ENCODE results near the gene ZNF148. TPM values are rescaled to one million over a fixed set of nuclear protein-coding genes. Genes with fewer than 3 reads are reported as not detected.

Gene ZNF148
- polyA plus RNA-seq, 1 donor: 22.9 TPM

DNA sequence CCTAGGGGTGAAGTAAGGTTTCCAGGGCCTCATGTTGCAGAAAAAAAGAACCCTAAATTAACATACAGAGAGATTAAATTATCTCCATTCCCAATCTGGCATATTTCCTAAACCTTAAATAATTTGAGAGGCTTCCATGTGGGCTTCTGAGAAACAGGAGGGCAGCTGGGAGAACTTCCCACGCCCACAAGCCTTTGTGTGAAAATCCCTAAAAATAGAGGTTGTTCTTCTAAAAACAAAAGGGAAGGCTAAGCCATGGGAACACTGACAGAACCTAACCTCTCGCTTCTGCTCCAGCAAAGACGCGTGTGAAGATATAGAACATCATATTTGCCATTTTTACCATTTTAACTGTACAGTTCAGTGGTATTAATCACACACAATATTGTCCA lies 161.8 kb downstream of the ZNF148 start:
- peaks cover 15% of the 10 kb centered on the region for H3K27me3 ChIP-seq (ENCODE audit: control insufficient read depth, insufficient read depth, low read length)
- H3K4me3 ChIP-seq (ENCODE audit: low read length): peak overlapping the region; percentile 71

DNA sequence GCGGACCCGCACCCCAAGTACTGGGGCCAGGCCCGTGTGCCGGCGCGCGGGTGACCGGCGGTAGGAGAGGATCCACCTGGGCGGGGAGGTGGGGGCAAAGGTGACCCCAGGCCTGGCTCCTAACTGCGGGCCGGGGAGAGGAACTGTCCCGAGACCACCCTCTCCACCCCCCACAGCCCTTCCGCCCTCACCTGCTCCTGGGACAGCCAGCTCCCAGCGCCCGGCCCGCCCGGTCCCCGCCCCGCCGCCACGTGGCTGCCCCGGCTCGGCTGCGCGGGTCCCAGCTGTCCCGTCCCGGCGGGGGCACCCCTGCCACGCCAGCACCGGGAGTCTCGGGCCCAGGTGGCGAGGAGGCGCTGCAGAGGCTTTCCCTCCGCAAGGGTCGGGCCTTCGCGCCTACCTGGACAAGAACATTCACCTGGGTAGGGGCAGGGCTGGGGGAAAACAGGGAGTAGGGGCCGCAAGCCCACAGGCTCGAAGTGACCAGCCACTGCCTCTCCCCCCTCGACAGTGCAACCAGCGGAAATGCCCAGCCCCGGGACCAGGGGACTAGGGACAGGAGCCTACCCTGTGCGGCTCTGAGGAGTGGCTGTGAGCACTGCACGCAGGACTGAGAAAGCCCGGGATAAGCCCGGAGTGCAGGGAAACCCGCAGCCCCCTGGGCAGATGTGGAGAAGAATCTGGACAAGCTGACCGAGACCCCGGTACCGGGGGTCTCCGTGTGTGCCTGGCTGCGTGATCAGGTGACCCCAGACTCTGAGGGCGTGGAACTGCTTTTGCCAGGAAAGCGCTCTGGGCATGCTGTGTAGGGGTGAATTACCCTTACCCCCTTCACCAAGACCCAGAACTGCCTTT lies 162.4 kb downstream of the ZNF148 start, which contains the start of gene SLC12A8:
Gene SLC12A8 (minus strand): TSS at position 240 of the 855 bp plus-strand sequence. CDS start 1,399 bp downstream, outside the sequence.
- WGBS (ENCODE audit: insufficient coverage, low lambda C conversion rate): no CpG with 5 or more reads among the region's 55 CpGs
- no peaks in the 10 kb centered on the region for H3K9me3 ChIP-seq (ENCODE audit: control insufficient read depth, low read depth, low read length)
- H3K4me3 ChIP-seq (ENCODE audit: low read length): peak within 1 kb of the TSS; percentile 71
- peaks cover 4% of the 10 kb centered on the region for H3K4me1 ChIP-seq (ENCODE audit: control insufficient read depth, insufficient read depth, low read length)
- DNase-seq: peak in 1 of 2 donors; percentile 60
- no peak within 1 kb of the TSS for H3K27ac ChIP-seq (ENCODE audit: low read length)
- peaks cover 15% of the 10 kb centered on the region for H3K27me3 ChIP-seq (ENCODE audit: control insufficient read depth, insufficient read depth, low read length)
- no peaks in the 10 kb centered on the region for H3K36me3 ChIP-seq (ENCODE audit: control insufficient read depth, insufficient read depth, low read length)

More for the DNA sequence above, 161.8 kb downstream of the ZNF148 start:
- no CpG with 5 or more reads among the region's 4 CpGs for WGBS (ENCODE audit: insufficient coverage, low lambda C conversion rate)
- H3K4me1 ChIP-seq (ENCODE audit: control insufficient read depth, insufficient read depth, low read length): peaks cover 7% of the 10 kb centered on the region
- no peak for DNase-seq
- H3K9me3 ChIP-seq (ENCODE audit: control insufficient read depth, low read depth, low read length): no peaks in the 10 kb centered on the region
- no peak overlapping the region for H3K27ac ChIP-seq (ENCODE audit: low read length)
- H3K36me3 ChIP-seq (ENCODE audit: control insufficient read depth, insufficient read depth, low read length): no peaks in the 10 kb centered on the region

DNA sequence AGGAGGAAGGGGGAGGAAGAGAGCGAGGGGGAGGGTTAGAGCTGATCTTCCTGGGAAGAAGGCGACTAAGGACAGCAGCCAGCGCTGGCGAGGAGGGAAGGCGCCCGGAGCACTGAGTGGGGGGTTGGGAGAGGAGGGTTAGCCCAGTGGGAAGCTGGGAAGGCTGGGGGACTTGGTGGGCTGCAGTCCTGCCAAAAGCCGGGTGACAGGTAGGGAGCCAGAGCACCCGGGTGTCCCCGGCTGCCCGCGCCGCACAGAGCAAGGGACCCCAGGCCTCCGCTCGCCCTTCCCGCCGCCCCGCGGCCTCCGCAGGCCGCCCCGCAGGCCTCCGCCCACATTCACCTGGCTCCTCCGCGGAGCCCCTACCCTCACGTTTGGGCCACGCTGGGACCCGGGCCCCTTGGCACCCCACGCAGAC lies 163.0 kb downstream of the ZNF148 start:
- H3K36me3 ChIP-seq (ENCODE audit: control insufficient read depth, insufficient read depth, low read length): no peaks in the 10 kb centered on the region
- H3K4me1 ChIP-seq (ENCODE audit: control insufficient read depth, insufficient read depth, low read length): no peaks in the 10 kb centered on the region
- H3K27me3 ChIP-seq (ENCODE audit: control insufficient read depth, insufficient read depth, low read length): peaks cover 15% of the 10 kb centered on the region
- H3K4me3 ChIP-seq (ENCODE audit: low read length): peak overlapping the region; percentile 71
- DNase-seq: peak in 1 of 2 donors; percentile 53
- WGBS (ENCODE audit: insufficient coverage, low lambda C conversion rate): no CpG with 5 or more reads among the region's 28 CpGs
- H3K9me3 ChIP-seq (ENCODE audit: control insufficient read depth, low read depth, low read length): no peaks in the 10 kb centered on the region
- no peak overlapping the region for H3K27ac ChIP-seq (ENCODE audit: low read length)

DNA sequence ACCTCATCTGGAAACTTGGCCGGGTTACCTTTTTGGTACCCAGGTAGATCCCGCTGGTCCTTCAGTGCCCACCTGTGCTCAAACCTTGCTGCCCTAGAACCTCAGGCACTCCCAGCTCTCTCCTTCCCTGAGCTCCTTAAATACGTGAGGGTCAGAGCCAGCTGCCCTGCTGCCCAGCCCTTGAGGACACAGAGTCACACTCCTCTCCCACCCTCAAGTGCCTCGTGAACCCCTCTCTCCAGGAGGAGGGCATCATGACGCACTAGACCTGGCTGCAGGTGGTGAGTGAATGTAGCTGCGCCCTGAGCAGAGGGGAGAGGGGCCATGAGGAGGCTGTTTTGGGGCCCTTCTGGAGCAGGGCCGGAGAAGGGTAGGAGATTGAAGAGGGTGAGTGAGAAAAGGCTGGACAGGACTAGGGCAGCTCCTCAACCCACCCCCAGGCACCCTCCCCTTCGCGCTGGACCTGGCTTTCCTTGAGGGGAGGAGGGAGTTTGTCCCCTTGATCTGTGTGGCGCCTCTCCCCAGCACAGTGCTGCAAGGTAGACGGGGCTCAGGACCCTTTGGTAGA lies 163.5 kb downstream of the ZNF148 start:
- WGBS (ENCODE audit: insufficient coverage, low lambda C conversion rate): no CpG with 5 or more reads among the region's 11 CpGs
- Histone ChIP-seq H3K36me3 (ENCODE audit: control insufficient read depth, insufficient read depth, low read length) (no peaks in the 10 kb centered on the region), H3K4me1 (ENCODE audit: control insufficient read depth, insufficient read depth, low read length) (no peaks in the 10 kb centered on the region), H3K27ac (ENCODE audit: low read length) (no peak overlapping the region), H3K4me3 (ENCODE audit: low read length) (peak overlapping the region; percentile 71), H3K27me3 (ENCODE audit: control insufficient read depth, insufficient read depth, low read length) (peaks cover 15% of the 10 kb centered on the region), H3K9me3 (ENCODE audit: control insufficient read depth, low read depth, low read length) (no peaks in the 10 kb centered on the region)
- DNase-seq: peak in 1 of 2 donors; percentile 29

DNA sequence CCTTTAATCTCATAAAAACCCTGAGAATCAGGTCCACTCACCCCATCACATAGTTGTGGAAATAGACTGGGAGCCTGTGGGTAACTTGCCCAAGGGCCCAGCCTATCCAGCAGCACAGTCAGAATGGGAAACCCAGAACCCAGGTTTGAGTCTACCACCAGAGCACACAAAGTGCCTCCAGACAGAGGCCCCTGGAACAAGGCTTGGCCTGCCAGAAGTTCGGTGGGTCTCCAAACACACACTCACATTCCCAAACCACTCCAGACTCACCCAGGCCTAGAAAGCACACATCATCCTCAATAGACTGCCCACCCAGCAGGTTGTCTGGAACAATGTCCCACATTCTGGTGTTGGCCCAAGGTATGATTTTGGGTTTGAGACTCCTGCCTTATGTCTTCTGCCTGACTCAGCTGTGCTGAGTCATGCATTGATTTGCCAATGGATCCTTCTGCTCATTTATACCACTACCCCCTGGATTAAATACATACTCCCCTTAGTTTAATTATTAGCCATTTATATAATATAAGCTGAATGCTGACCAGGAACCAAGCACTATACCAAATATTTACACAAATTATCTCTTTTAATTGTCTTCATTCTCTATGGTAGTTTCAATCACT lies 167.1 kb downstream of the ZNF148 start:
- no peaks in the 10 kb centered on the region for H3K4me1 ChIP-seq (ENCODE audit: control insufficient read depth, insufficient read depth, low read length)
- H3K4me3 ChIP-seq (ENCODE audit: low read length): no peak overlapping the region
- H3K27me3 ChIP-seq (ENCODE audit: control insufficient read depth, insufficient read depth, low read length): peaks cover 12% of the 10 kb centered on the region
- H3K27ac ChIP-seq (ENCODE audit: low read length): no peak overlapping the region
- H3K36me3 ChIP-seq (ENCODE audit: control insufficient read depth, insufficient read depth, low read length): no peaks in the 10 kb centered on the region
- DNase-seq: peak in 1 of 2 donors; percentile 31
- H3K9me3 ChIP-seq (ENCODE audit: control insufficient read depth, low read depth, low read length): no peaks in the 10 kb centered on the region
- no CpG with 5 or more reads among the region's 1 CpG for WGBS (ENCODE audit: insufficient coverage, low lambda C conversion rate)

DNA sequence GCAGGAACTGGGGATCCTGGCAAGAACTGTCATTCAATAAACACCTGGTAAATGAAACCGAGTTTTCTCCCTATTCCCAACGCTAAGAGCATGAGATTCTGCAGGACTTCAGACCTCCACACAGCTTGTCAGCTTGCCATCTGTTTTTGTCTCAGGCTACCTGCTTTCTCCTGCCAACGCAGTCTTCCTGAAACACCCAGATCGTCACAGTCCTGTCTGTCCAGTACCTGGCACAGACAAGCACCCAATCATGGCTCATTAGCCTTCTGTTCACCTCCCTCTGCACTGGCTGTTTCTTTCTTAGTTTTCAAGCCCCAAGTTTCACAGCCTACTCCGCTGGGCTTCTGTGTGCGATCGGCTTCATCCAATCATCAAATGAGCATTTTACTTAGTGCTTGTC lies 167.6 kb downstream of the ZNF148 start:
- Histone ChIP-seq H3K27me3 (ENCODE audit: control insufficient read depth, insufficient read depth, low read length) (peaks cover 8% of the 10 kb centered on the region), H3K4me3 (ENCODE audit: low read length) (no peak overlapping the region), H3K9me3 (ENCODE audit: control insufficient read depth, low read depth, low read length) (no peaks in the 10 kb centered on the region), H3K4me1 (ENCODE audit: control insufficient read depth, insufficient read depth, low read length) (no peaks in the 10 kb centered on the region), H3K27ac (ENCODE audit: low read length) (no peak overlapping the region), H3K36me3 (ENCODE audit: control insufficient read depth, insufficient read depth, low read length) (no peaks in the 10 kb centered on the region)
- WGBS (ENCODE audit: insufficient coverage, low lambda C conversion rate): no CpG with 5 or more reads among the region's 7 CpGs
- DNase-seq: peak; percentile 57 to 82

DNA sequence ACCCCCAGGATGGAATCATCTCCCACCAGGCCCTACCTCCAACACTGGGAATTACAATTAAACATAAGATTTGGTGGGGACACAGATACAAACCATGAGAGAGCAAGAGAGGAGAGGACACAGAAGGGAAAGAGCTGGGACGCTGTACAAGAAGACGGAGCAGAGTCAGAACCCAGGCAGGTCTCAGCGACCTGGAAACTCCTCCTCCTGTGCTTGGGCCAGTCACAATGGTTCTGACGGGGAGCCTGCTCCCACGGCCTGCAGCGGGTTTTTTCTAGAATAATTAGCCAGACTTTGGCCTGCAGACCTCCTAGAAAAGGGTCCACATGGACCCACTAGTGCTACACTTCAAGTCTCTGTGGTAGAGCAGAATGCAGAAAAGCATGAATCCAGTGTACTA lies 168.2 kb downstream of the ZNF148 start:
- no peaks in the 10 kb centered on the region for H3K4me1 ChIP-seq (ENCODE audit: control insufficient read depth, insufficient read depth, low read length)
- no peaks in the 10 kb centered on the region for H3K36me3 ChIP-seq (ENCODE audit: control insufficient read depth, insufficient read depth, low read length)
- no peak overlapping the region for H3K4me3 ChIP-seq (ENCODE audit: low read length)
- no peaks in the 10 kb centered on the region for H3K9me3 ChIP-seq (ENCODE audit: control insufficient read depth, low read depth, low read length)
- peak in 1 of 2 donors; percentile 13 for DNase-seq
- H3K27me3 ChIP-seq (ENCODE audit: control insufficient read depth, insufficient read depth, low read length): peaks cover 4% of the 10 kb centered on the region
- no CpG with 5 or more reads among the region's 6 CpGs for WGBS (ENCODE audit: insufficient coverage, low lambda C conversion rate)
- no peak overlapping the region for H3K27ac ChIP-seq (ENCODE audit: low read length)

DNA sequence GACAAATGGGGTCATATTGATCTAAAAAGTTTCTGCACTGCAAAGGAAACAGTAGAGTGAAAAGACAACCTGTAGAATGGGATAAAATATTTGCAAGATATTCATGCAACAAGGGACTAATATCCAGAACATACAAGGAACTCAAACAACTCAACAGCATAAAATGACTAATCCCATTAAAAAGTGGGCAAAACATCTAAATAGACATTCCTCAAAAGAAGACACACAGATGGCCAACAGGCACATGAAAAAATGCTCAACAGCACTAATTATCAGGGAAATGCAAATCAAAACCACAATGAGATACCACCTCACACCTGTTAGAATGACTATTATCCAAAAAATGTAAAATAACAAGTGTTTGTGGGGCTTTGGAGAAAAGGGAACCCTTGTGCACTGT lies 171.4 kb downstream of the ZNF148 start:
- Histone ChIP-seq H3K9me3 (ENCODE audit: control insufficient read depth, low read depth, low read length) (no peaks in the 10 kb centered on the region), H3K27me3 (ENCODE audit: control insufficient read depth, insufficient read depth, low read length) (no peaks in the 10 kb centered on the region), H3K4me3 (ENCODE audit: low read length) (no peak overlapping the region), H3K27ac (ENCODE audit: low read length) (no peak overlapping the region), H3K4me1 (ENCODE audit: control insufficient read depth, insufficient read depth, low read length) (no peaks in the 10 kb centered on the region), H3K36me3 (ENCODE audit: control insufficient read depth, insufficient read depth, low read length) (no peaks in the 10 kb centered on the region)
- DNase-seq: no peak

DNA sequence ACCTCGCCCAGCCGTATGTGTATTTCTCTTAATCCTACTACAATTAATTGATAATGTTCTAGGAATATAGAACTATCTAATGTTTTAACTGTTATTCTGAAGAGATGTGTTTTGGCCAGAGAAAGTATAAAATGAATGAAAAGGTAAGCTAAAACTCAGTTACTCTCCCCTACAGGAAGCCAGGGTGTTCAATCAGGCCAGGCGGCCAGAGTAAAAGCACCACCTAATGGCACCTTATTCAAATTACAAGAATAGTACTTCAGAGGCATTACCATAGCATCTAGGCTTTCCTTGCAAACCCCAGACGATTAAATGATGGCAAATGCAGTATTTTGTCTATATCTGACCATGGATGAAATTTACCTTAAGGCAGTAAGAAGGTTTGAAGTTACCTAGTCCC lies 172.9 kb downstream of the ZNF148 start:
- Histone ChIP-seq H3K27ac (ENCODE audit: low read length) (no peak overlapping the region), H3K36me3 (ENCODE audit: control insufficient read depth, insufficient read depth, low read length) (no peaks in the 10 kb centered on the region), H3K4me1 (ENCODE audit: control insufficient read depth, insufficient read depth, low read length) (no peaks in the 10 kb centered on the region), H3K27me3 (ENCODE audit: control insufficient read depth, insufficient read depth, low read length) (no peaks in the 10 kb centered on the region), H3K4me3 (ENCODE audit: low read length) (no peak overlapping the region), H3K9me3 (ENCODE audit: control insufficient read depth, low read depth, low read length) (no peaks in the 10 kb centered on the region)
- no peak for DNase-seq
- WGBS (ENCODE audit: insufficient coverage, low lambda C conversion rate): no CpG with 5 or more reads among the region's 4 CpGs

DNA sequence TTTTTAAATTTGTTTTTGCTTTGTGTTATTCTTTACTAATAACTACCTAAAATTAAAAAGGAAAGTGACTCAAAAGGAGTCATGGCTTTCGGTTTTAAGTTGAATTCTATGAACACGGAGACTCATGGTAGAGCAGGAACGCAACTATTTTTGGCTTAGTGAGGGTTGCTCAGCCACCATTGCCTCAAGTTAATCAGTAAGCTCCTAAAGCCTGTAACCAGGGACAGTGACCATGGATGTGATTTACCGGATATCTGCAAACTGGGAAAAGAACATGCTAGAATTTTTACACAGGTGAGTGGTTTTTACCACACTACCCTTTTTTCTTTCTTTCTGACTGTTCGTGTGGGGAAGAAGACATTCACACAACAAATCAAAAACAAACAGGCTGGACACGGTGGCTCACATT lies 174.4 kb downstream of the ZNF148 start:
- Histone ChIP-seq H3K4me3 (ENCODE audit: low read length) (no peak overlapping the region), H3K9me3 (ENCODE audit: control insufficient read depth, low read depth, low read length) (no peaks in the 10 kb centered on the region), H3K27ac (ENCODE audit: low read length) (no peak overlapping the region), H3K36me3 (ENCODE audit: control insufficient read depth, insufficient read depth, low read length) (no peaks in the 10 kb centered on the region), H3K27me3 (ENCODE audit: control insufficient read depth, insufficient read depth, low read length) (no peaks in the 10 kb centered on the region), H3K4me1 (ENCODE audit: control insufficient read depth, insufficient read depth, low read length) (no peaks in the 10 kb centered on the region)
- peak in 1 of 2 donors; percentile 33 for DNase-seq
- no CpG with 5 or more reads among the region's 6 CpGs for WGBS (ENCODE audit: insufficient coverage, low lambda C conversion rate)

All from large intestine (tissue), 3 donors.